GM23248 (cell line): Measurements from ENCODE around the gene VRK3. TPM values are rescaled to one million over a fixed set of nuclear protein-coding genes. Genes with fewer than 3 reads are reported as not detected.

Source experiments
- DNase-seq: peaks from one replicate; pipeline ENCODE4 v3.0.0-alpha.2; 2015
- H2AFZ ChIP-seq: fragments of 200-600 bp; sonication (generic); 2 replicates; pipeline ENCODE4 v1.6.1; 2016; ENCODE audit warnings: antibody characterized with exemption
- H3F3A ChIP-seq: fragments of 200-600 bp; sonication (generic); 2 replicates; pipeline ENCODE4 v1.6.1; 2016; ENCODE audit warnings: mild to moderate bottlenecking, antibody characterized with exemption, mixed run types; ENCODE audit not compliant: insufficient read depth
- H3K27ac ChIP-seq: fragments of 200-600 bp; sonication (generic); 2 replicates; pipeline ENCODE4 v1.5.1; 2016; ENCODE audit warnings: mild to moderate bottlenecking
- H3K27me3 ChIP-seq: fragments of 200-600 bp; sonication (generic); replicated peaks from 2 replicates; pipeline ENCODE4 v1.6.1; 2016; ENCODE audit warnings: mild to moderate bottlenecking; ENCODE audit not compliant: insufficient read depth
- H3K36me3 ChIP-seq: fragments of 200-600 bp; sonication (generic); 2 replicates; pipeline ENCODE4 v1.6.1; 2016; ENCODE audit warnings: low read depth, mild to moderate bottlenecking
- H3K4me1 ChIP-seq: fragments of 200-600 bp; sonication (generic); 2 replicates; pipeline ENCODE4 v1.6.1; 2016; ENCODE audit warnings: mild to moderate bottlenecking; ENCODE audit not compliant: insufficient read depth
- H3K4me2 ChIP-seq: fragments of 200-600 bp; sonication (generic); one replicate; pipeline ENCODE4 v1.6.1; 2016; ENCODE audit warnings: mild to moderate bottlenecking; ENCODE audit not compliant: unreplicated experiment
- H3K4me3 ChIP-seq: fragments of 200-600 bp; sonication (generic); 2 replicates; pipeline ENCODE4 v1.5.1; 2016; ENCODE audit warnings: mild to moderate bottlenecking
- H3K79me2 ChIP-seq: fragments of 200-600 bp; sonication (generic); 2 replicates; pipeline ENCODE4 v1.6.1; 2016; ENCODE audit warnings: mild to moderate bottlenecking; ENCODE audit not compliant: insufficient read depth
- H3K9ac ChIP-seq: fragments of 200-600 bp; sonication (generic); 2 replicates; pipeline ENCODE4 v1.6.1; 2016; ENCODE audit warnings: mild to moderate bottlenecking
- H3K9me2 ChIP-seq: fragments of 200-600 bp; sonication (generic); 2 replicates; pipeline ENCODE4 v1.6.1; 2016; ENCODE audit warnings: mixed run types, mild to moderate bottlenecking, moderate library complexity; ENCODE audit not compliant: insufficient read depth
- H3K9me3 ChIP-seq: fragments of 200-600 bp; sonication (generic); one replicate; pipeline ENCODE4 v1.6.1; 2017; ENCODE audit warnings: low read depth
- H4K20me1 ChIP-seq: fragments of 200-600 bp; sonication (generic); 2 replicates; pipeline ENCODE4 v1.6.0; 2016; ENCODE audit not compliant: insufficient read depth
- EZH2 ChIP-seq: fragments of 200-600 bp; sonication (generic); IDR thresholded peaks from 2 replicates; pipeline ENCODE4 v1.6.1; 2018; ENCODE audit warnings: antibody characterized with exemption, mild to moderate bottlenecking; ENCODE audit not compliant: insufficient read depth, poor library complexity, severe bottlenecking
- EZH2phosphoT487 ChIP-seq: fragments of 200-600 bp; sonication (generic); IDR thresholded peaks from 2 replicates; pipeline ENCODE4 v1.6.1; 2018; ENCODE audit warnings: antibody characterized with exemption, moderate library complexity, mild to moderate bottlenecking, low read depth; ENCODE audit not compliant: insufficient read depth
- WGBS, 2 experiments: methylation state at CpG; one replicate each; pipeline ENCODE4 v1.1.6; 2015 to 2017; ENCODE audit warnings: low lambda C conversion rate in 2 of 2, low coverage in 1 of 2; ENCODE audit errors: missing lambda C conversion rate in 2 of 2; 5-methylcytosine and 5-hydroxymethylcytosine counted together
- in situ Hi-C: fragments of 300-500 bp; cut with MboI; formaldehyde crosslinking; loops from 2 replicates; pipeline ENCODE4 v1.15.0; 2020
- polyA plus RNA-seq: library from polyadenylated mRNA; unstranded; fragments of >200 nt; fragmentation: Nextera tagmentation; extraction: Ambion mirVana; gene quantifications from 2 replicates; pipeline ENCODE4 v1.2.1, GENCODE V29; 2016
- total RNA-seq: library from RNA; depleted of rRNA; stranded (reverse); fragments of >200 nt; shearing (Covaris generic); gene quantifications from 2 replicates; pipeline ENCODE4 v1.2.3, GENCODE V29; 2014

VRK3 gene
- total and polyA plus RNA-seq, 2 experiments from 2014 or later, result 30.8 to 45.6 TPM

GRCh38 chr19:49953416-49953815, 71.8 kb downstream of the VRK3 start:
- Histone ChIP-seq H3K27ac (no peak overlapping the region), H3K4me1 (no peaks in the 10 kb centered on the region; the same call in 1 of the 2 replicates), H3K79me2 (no peaks in the 10 kb centered on the region), H3K4me2 (no peak overlapping the region), H3K36me3 (no peaks in the 10 kb centered on the region), H4K20me1 (no peaks in the 10 kb centered on the region), H3K4me3 (no peak overlapping the region), H3K27me3 (peaks cover 10% of the 10 kb centered on the region), H3K9me3 (no peaks in the 10 kb centered on the region), H3K9ac (no peak overlapping the region), H3F3A (no peaks in the 10 kb centered on the region), H3K9me2 (no peaks in the 10 kb centered on the region), H2AFZ (no peak overlapping the region)
- in situ Hi-C loops, result no loop called here
- 70 to 73% methylated on average over 6 to 7 of the region's 7 CpGs for WGBS, 2 experiments
- DNase-seq, result no peak
- TF ChIP-seq EZH2phosphoT487, result no peak
- no peak for TF ChIP-seq EZH2

- Histone ChIP-seq H3K4me1 (no peaks in the 10 kb centered on the region; the same call in 1 of the 2 replicates), H3K4me2 (no peak overlapping the region), H3K27ac (no peak overlapping the region), H3F3A (no peaks in the 10 kb centered on the region), H3K27me3 (peaks cover 10% of the 10 kb centered on the region), H3K4me3 (no peak overlapping the region), H3K9me3 (no peaks in the 10 kb centered on the region), H2AFZ (no peak overlapping the region), H3K9me2 (no peaks in the 10 kb centered on the region), H3K9ac (no peak overlapping the region), H3K36me3 (no peaks in the 10 kb centered on the region), H4K20me1 (no peaks in the 10 kb centered on the region), H3K79me2 (no peaks in the 10 kb centered on the region)
- DNase-seq, result no peak
- in situ Hi-C loops, result no loop called here
- WGBS, 2 experiments, result 60 to 62% methylated on average over 13 of the region's 13 CpGs
- TF ChIP-seq EZH2phosphoT487, result no peak
- no peak for TF ChIP-seq EZH2
Measured at GRCh38 chr19:49952906-49953305, 72.3 kb downstream of the VRK3 start.

- H3K4me1 ChIP-seq, result no peaks in the 10 kb centered on the region; the same call in 1 of the 2 replicates
- H3K4me2 ChIP-seq, result no peak overlapping the region
- no peaks in the 10 kb centered on the region for H3K36me3 ChIP-seq
- no peak overlapping the region for H3K9ac ChIP-seq
- no peak for DNase-seq
- no peak overlapping the region for H3K27ac ChIP-seq
- in situ Hi-C loops, result no loop called here
- H3F3A ChIP-seq, result no peaks in the 10 kb centered on the region
- no peak overlapping the region for H3K4me3 ChIP-seq
- H3K9me2 ChIP-seq, result no peaks in the 10 kb centered on the region
- H3K27me3 ChIP-seq, result peaks cover 10% of the 10 kb centered on the region
- no peak for TF ChIP-seq EZH2phosphoT487
- TF ChIP-seq EZH2, result no peak
- H3K79me2 ChIP-seq, result no peaks in the 10 kb centered on the region
- no peak overlapping the region for H2AFZ ChIP-seq
- H3K9me3 ChIP-seq, result no peaks in the 10 kb centered on the region
- H4K20me1 ChIP-seq, result no peaks in the 10 kb centered on the region
Measured at GRCh38 chr19:49952479-49952836, 72.7 kb downstream of the VRK3 start.

GRCh38 chr19:49951806-49952478, 73.2 kb downstream of the VRK3 start:
- DNase-seq, result no peak
- no peak overlapping the region for H3K27ac ChIP-seq
- TF ChIP-seq EZH2phosphoT487 (no peak), EZH2 (no peak)
- H3F3A ChIP-seq, result no peaks in the 10 kb centered on the region
- H3K9me2 ChIP-seq, result no peaks in the 10 kb centered on the region
- no peak overlapping the region for H3K4me2 ChIP-seq
- in situ Hi-C loops, result no loop called here
- no peaks in the 10 kb centered on the region for H3K79me2 ChIP-seq
- no peak overlapping the region for H3K4me3 ChIP-seq
- no peaks in the 10 kb centered on the region for H3K9me3 ChIP-seq
- no peaks in the 10 kb centered on the region; the same call in 1 of the 2 replicates for H3K4me1 ChIP-seq
- no peaks in the 10 kb centered on the region for H3K36me3 ChIP-seq
- peaks cover 10% of the 10 kb centered on the region for H3K27me3 ChIP-seq
- no peak overlapping the region for H2AFZ ChIP-seq
- H4K20me1 ChIP-seq, result no peaks in the 10 kb centered on the region
- 70 to 76% methylated on average over 9 of the region's 9 CpGs for WGBS, 2 experiments
- H3K9ac ChIP-seq, result no peak overlapping the region
